Measurements from ENCODE around the gene REN. TPM values are rescaled to one million over a fixed set of nuclear protein-coding genes. Genes with fewer than 3 reads are reported as not detected.

REN gene
- total RNA-seq = 1 to 10 TPM in 2 of 9 donors, under 1 TPM in 4, not detected in 3; 0.33 to 3.4 (median 0.95) TPM
- polyA plus RNA-seq = 1 to 10 TPM in 1 of 3 donors, under 1 TPM in 2; 0.24 to 3.6 (median 0.80) TPM
- long read RNA-seq, donor 1 = 0 reads
- long read RNA-seq, donor 2 = 0 reads
- long read RNA-seq, donor 3 = 0 reads
- long read RNA-seq, donor 4 = 0 reads
- long read RNA-seq, donor 5 = 0 reads
- long read RNA-seq, donor 6 = 0 reads
- long read RNA-seq, donor 7 = 0 reads
- long read RNA-seq, donor 8 = 0 reads
- long read RNA-seq, donor 9 = 0 reads
- long read RNA-seq, donor 10 = 0 reads

DNA sequence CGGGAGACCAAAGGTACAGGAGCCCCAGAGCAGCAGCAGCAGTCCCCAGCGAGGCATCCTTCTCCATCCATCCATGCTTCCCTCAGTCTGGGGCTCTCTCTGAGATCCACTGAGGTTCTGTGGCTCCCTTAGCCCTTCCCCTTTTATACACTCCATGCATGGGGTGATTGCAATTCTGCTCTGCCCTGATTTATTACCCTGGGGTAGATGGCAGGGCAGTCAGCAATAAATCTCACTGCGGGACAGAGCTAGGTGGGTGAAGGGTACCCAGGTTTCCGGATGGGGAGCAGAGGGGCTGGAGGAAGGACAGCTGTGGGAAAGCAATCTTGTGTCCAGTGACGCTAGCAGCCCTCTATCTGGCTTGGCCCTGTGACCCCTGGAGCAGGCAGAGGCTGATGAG, at the start of gene REN:
TSS of gene REN (minus strand) at position 119 of the 400 bp plus-strand sequence. CDS start at position 75, 44 bp downstream.
- H3K9me3 ChIP-seq (replicated peaks in 1 of 3) = peaks cover 0 to 4% (median 0%) of the 10 kb centered on the region in 3 donors
- no peaks in the 10 kb centered on the region for H3K36me3 ChIP-seq (replicated peaks in 1 of 2)
- H3K4me3 ChIP-seq = no peak within 1 kb of the TSS
- TF ChIP-seq, protein P1, sequence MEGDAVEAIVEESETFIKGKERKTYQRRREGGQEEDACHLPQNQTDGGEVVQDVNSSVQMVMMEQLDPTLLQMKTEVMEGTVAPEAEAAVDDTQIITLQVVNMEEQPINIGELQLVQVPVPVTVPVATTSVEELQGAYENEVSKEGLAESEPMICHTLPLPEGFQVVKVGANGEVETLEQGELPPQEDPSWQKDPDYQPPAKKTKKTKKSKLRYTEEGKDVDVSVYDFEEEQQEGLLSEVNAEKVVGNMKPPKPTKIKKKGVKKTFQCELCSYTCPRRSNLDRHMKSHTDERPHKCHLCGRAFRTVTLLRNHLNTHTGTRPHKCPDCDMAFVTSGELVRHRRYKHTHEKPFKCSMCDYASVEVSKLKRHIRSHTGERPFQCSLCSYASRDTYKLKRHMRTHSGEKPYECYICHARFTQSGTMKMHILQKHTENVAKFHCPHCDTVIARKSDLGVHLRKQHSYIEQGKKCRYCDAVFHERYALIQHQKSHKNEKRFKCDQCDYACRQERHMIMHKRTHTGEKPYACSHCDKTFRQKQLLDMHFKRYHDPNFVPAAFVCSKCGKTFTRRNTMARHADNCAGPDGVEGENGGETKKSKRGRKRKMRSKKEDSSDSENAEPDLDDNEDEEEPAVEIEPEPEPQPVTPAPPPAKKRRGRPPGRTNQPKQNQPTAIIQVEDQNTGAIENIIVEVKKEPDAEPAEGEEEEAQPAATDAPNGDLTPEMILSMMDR (IDR thresholded peaks at IDR 0.05) = no peak
- TF ChIP-seq POLR2A (IDR thresholded peaks at IDR 0.05) = no peak
- no peaks in the 10 kb centered on the region for H3K27me3 ChIP-seq
- 55 to 64% (median 58%) methylated on average over 5 of the region's 5 CpGs for WGBS, 4 donors
- H3K27ac ChIP-seq = no peak within 1 kb of the TSS
- H3K4me1 ChIP-seq (replicated peaks in 1 of 2) = no peaks in the 10 kb centered on the region
- DNase-seq = no peak
- intact Hi-C loops (cut with DNase I) = no loop called here

GRCh38 chr1:204213668-204214662, 47.8 kb upstream of the REN start, which contains the start of gene GOLT1A:
Gene GOLT1A (minus strand): TSS chr1:204213988. CDS start chr1:204213906, 82 bp downstream.
- peak within 1 kb of the TSS in 1 of 4 donors; percentile 21 for H3K4me3 ChIP-seq
- TF ChIP-seq, protein P1 (IDR thresholded peaks at IDR 0.05) = peak; percentile 28 to 79 (median 62)
- no peak for TF ChIP-seq POLR2A (IDR thresholded peaks at IDR 0.05)
- 10 to 14% (median 12%) methylated on average over 28 to 41 of the region's 41 CpGs for WGBS, 4 donors
- H3K27ac ChIP-seq = no peak within 1 kb of the TSS
- H3K9me3 ChIP-seq (replicated peaks in 1 of 3) = no peaks in the 10 kb centered on the region
- peak; percentile 47 to 84 (median 68) for DNase-seq
- peaks cover 0 to 9% of the 10 kb centered on the region in 2 donors for H3K4me1 ChIP-seq (replicated peaks in 1 of 2)
- H3K36me3 ChIP-seq (replicated peaks in 1 of 2) = no peaks in the 10 kb centered on the region
- intact Hi-C loops (cut with DNase I) = loop anchor here (5.0 kb wide), 1 partner anchor 148 kb away; no protein-coding TSS in a partner anchor
- H3K27me3 ChIP-seq = no peaks in the 10 kb centered on the region

DNA sequence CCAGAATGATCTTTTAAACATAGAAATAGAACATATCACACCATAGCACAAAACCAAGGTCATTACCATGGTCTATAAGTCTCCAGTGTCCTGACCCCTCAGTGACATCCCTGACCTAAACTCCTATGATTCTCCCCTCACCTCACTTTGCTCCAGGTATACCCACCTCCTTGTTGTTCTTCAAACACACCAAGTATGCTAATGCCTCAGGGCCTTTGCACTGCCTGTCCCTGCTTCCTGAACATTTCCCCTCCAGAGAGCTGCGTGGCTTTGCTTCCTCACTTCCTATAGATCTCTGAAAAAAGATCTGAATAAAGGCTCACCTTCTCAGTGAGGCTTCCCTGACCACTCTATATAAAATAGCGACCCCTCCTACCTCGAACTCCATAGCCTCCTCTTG, 46.6 kb upstream of the REN start:
- no peak overlapping the region for H3K4me3 ChIP-seq
- DNase-seq = no peak
- H3K36me3 ChIP-seq (replicated peaks in 1 of 2) = no peaks in the 10 kb centered on the region
- H3K9me3 ChIP-seq (replicated peaks in 1 of 3) = no peaks in the 10 kb centered on the region
- H3K27me3 ChIP-seq = no peaks in the 10 kb centered on the region
- H3K4me1 ChIP-seq (replicated peaks in 1 of 2) = peaks cover 0 to 9% of the 10 kb centered on the region in 2 donors
- intact Hi-C loops (cut with DNase I) = loop anchor here (5.0 kb wide), 1 partner anchor 150 kb away; no protein-coding TSS in a partner anchor
- no peak for TF ChIP-seq POLR2A (IDR thresholded peaks at IDR 0.05)
- TF ChIP-seq, protein P1 (IDR thresholded peaks at IDR 0.05) = no peak
- 86 to 93% (median 89%) methylated on average over 3 of the region's 3 CpGs for WGBS, 4 donors
- no peak overlapping the region for H3K27ac ChIP-seq

GRCh38 chr1:204211046-204211445, 44.9 kb upstream of the REN start:
- no peak for DNase-seq
- peaks cover 0 to 9% of the 10 kb centered on the region in 2 donors for H3K4me1 ChIP-seq (replicated peaks in 1 of 2)
- TF ChIP-seq POLR2A (IDR thresholded peaks at IDR 0.05) = no peak
- TF ChIP-seq, protein P1 (IDR thresholded peaks at IDR 0.05) = no peak
- intact Hi-C loops (cut with DNase I) = loop anchor here (5.0 kb wide), 1 partner anchor 151 kb away; no protein-coding TSS in a partner anchor
- H3K36me3 ChIP-seq (replicated peaks in 1 of 2) = no peaks in the 10 kb centered on the region
- no peak overlapping the region for H3K27ac ChIP-seq
- H3K9me3 ChIP-seq (replicated peaks in 1 of 3) = no peaks in the 10 kb centered on the region
- no peak overlapping the region for H3K4me3 ChIP-seq
- WGBS, 4 donors = 77 to 90% (median 85%) methylated on average over 7 of the region's 7 CpGs
- no peaks in the 10 kb centered on the region for H3K27me3 ChIP-seq
